GM21360 (cell line): ENCODE measurements around the gene TMEM184A.

ENCODE experiments used
- ATAC-seq: cut with Tn5 transposase; IDR thresholded peaks from one replicate; pipeline ENCODE4 v1.9.1; 2021; ENCODE audit warnings: mild to moderate bottlenecking, moderate library complexity; ENCODE audit not compliant: unreplicated experiment

TMEM184A gene

DNA sequence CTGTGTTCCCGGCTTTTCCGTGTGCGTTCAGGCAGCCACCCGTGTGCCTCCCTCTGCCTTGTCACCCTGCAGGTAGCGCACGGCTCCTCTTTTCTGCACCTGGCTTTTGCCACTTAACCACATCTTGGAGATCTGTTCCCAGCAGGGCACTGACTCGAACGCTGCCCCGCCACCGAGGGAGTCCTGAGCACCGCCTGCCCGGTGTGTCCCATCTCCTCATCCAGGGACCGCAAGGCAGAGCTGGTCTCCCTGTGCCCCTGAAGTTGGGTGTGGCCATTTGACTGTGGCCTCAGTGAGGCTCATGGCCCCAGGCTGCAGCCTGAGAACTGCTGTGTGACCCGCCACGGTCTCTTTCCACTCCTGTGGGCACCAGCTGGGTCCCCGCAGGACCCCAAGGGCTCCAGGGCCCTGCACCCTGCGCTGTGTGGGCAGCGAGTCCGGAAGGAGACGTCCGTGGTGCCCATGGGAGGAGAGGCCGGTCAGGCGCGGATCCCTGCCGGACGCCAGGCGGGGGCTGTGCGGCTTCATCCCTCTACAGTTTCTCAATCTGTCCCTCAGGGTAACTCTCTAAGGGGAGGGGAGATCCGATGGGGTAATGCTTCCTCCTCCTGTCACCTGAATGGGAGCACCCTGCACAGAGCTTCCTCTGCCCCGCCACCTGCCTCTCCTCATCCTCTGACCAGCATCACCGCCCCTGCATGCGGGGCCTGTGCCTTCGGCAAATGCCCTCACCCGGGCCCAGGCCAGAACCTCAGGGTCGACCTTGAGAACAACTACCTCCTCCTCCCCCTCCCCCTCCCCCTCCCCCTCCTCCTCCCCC lies 50.1 kb downstream of the TMEM184A start:
- no peak for ATAC-seq

GRCh38 chr7:1503816-1504775 lies 51.9 kb downstream of the TMEM184A start, which contains the start of gene INTS1:
TSS of gene INTS1 (minus strand) at chr7:1504389. CDS start at chr7:1503960, 429 bp downstream.
- ATAC-seq: peak; percentile 82

- ATAC-seq: no peak
Observed at GRCh38 chr7:1503390-1503789, 52.6 kb downstream of the TMEM184A start.

DNA sequence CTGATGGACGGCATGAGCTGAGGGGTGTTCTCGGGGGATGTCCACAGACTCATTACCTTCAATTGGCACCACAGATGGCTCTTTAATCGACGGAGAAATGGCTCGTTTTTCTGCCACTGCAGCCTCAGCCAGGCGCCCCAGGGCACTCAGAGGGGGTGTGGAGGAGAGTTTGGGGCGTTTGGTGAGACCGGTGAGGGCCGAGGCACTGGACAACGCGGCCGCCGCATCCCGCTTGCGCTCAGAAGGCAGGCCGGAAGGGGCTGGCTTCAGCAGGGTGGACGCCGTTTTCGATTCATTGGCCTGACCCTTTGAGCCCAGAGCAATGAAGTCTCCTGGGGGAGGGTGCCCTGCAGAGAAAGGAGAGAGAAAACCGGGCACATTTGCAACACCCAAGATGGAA lies 53.2 kb downstream of the TMEM184A start:
- ATAC-seq: no peak

- ATAC-seq: no peak
Observed at GRCh38 chr7:1501487-1502270, 54.3 kb downstream of the TMEM184A start.

DNA sequence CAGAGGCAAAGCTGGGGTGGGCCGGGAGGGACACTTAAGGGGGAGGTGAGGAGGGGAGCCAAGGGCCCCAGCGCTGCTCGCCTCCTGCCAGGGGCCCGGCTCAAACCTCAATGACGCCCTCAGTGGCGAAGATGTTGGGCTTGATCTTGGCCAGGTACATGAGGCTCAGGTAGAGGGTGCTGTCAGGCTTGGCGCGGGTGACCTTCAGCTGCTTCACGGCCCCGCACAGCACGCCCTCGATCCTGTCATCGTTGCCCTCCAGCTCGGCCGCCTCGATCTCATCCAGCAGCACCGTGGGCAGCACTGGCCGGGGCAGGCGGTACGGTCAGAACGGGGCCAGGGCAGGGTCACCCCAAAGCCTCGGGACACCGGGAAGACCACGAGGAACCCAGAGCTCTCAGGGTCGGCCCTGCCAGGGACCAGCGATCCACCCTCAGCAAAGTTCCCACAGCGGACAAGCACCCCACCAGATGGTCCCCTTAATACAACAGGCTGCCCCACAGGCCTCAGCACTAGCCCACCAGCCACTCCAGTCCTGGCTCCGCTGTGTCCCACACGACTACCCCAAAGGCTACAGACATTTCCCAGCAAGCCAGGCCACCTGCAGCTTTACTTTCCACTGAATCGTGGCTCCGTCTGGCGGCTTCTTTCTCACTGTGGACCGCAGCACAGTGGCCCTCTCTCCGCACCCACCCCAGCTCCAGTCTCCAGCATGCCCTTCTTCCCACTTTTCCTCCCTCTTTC lies 55.8 kb downstream of the TMEM184A start:
- ATAC-seq: no peak

DNA sequence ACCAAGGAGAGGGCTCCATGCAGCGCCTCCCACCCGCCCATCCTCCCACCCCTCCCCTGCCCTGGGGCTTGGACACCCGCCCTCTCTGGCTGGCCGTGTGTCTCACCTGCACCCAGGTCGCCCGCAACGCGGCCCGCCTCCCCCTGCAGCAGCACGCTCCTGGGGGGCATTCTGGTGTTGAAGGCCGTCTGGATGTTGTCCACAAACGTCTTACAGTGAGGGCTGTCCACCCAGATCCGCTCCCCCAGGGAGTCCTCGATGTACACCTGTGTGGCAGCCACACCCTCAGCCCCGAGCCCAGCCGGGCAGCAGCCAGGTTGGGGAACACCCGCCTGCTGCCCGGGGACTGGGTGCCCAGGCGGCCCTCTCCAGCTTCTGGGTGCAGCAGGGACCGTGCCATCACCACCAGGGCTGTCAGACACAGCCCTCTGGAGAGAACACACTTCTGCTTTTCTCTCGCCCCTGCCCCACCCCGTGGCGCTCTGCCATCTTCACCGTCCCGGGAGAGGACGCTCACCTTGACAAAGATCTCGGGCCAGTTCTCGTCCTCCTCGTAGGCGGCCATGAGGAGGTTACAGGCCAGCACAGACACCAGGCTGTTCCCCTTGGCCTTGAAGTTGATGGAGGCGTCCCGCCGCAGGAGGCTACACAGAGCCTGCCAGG lies 56.5 kb downstream of the TMEM184A start:
- no peak for ATAC-seq

GRCh38 chr7:1498370-1499305 lies 57.4 kb downstream of the TMEM184A start:
- ATAC-seq: no peak

GRCh38 chr7:1497293-1497927 lies 58.6 kb downstream of the TMEM184A start:
- no peak for ATAC-seq

DNA sequence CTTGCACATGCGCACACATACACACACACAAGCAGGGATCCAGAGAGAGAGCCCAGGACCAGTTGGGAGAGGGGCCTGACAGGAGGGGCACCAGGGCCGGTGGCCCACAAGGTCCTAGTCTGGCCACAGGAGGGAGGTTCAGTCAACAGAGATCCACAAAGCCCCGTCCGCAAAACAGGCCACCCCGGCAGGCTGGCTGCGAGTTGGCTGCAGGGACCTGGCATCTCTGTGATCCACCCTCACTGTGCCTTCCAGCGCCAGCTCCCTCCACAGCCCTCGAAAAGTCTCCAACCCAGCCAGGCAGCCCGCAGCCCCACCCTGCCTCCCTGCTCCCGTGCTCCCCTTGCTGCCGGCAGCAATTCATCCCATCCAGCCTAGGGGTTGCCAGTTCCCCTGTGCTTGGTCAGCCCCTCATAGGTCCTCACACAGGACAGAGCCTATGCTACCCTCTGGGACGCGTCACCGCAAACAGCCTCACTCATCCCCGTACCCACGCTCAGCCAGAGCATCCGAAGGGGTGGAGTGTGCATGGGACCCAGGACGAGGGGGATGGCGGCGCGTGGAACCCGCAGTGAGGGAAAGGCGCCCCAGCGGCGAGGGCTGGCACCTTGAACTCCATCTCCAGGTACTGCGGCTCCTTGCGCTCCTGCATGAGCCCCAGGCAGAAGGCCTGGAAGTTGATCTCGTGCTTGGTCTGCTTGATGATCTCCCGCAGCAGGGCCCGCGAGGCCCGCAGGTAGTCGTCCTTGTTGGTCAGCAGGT lies 59.3 kb downstream of the TMEM184A start:
- no peak for ATAC-seq

GRCh38 chr7:1495564-1496242 lies 60.3 kb downstream of the TMEM184A start:
- no peak for ATAC-seq

DNA sequence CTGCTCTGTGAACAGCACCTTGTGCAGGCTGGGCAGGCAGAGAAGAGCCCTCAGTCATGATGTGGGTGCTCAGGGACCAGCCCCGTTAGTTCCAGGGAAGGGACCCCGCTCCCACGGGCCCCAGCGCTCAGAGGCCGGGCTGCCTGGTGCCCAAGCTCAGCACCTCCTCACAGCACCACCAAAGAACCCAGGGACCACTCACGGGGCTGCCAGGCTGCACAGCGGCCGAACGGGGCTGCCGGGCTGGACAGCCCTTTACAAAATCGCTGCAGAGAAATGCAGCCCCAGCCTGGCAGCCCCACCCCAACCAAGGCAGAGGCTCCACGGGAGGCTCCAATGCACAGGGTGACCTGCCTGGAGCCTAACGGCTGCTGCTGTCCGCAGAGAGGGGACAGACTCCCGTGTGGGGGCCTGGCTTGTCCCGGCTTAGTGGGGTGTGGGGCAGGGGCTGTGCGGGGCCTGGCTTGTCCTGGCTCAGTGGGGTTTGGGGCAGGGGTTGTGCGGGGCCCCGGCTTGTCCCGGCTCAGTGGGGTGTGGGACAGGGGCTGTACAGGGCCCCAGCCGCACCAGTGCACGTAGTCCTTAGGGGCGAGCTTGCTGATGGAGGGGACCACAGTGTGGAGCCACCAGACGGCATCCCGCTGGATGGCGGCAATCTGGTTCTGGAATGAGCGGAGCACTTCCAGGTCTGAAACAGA lies 61.0 kb downstream of the TMEM184A start:
- no peak for ATAC-seq

DNA sequence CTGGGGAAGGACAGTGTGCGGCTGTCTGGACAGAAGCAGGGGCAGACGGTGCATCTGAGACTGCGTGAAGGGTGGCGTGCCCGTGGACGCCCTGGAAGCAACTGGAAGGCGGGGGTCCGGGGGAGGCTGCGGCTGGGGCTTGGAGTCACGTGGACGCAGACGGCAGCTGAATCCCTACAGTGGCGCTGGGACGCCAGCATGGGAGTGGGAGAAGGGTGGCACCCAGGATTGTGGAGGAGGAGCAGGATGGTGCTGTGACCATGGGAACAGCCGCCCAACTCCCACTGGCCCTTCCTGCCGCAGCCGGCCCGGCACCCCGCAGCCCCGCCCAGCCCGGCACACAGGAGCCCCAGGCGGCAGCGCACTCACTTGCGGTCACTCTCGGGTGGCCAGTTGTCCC lies 61.6 kb downstream of the TMEM184A start:
- ATAC-seq: no peak

DNA sequence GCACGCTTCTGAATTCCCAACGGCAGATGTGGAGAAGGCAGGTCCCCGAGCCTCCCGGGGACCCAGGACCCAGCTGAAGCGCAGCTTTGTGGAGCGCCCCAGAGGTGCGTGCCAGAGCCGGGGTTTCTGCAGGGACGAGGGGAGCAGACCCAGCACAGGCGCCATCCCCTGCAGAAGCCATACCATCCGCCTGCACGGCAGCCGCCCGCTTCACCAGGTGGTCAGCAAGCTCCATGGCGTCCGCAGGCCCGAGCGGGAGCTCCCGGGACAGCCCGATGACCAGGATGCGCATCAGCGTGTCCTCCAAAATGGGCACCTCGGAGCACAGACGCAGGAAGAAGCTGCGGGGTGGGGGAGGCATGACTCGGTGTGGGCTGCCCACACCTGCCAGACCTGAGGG lies 62.4 kb downstream of the TMEM184A start:
- no peak for ATAC-seq

GRCh38 chr7:1493129-1493528 lies 62.9 kb downstream of the TMEM184A start:
- ATAC-seq: no peak

GRCh38 chr7:1492640-1493039 lies 63.4 kb downstream of the TMEM184A start:
- no peak for ATAC-seq
